Ecto neural progenitor cell (in vitro differentiated cells): Measurements from ENCODE around the gene NUP107.

Experiments used
- DNase-seq: peaks from one replicate; pipeline ENCODE4 v3.0.0-alpha.2; 2018; ENCODE audit warnings: low spot score

Gene NUP107

DNA sequence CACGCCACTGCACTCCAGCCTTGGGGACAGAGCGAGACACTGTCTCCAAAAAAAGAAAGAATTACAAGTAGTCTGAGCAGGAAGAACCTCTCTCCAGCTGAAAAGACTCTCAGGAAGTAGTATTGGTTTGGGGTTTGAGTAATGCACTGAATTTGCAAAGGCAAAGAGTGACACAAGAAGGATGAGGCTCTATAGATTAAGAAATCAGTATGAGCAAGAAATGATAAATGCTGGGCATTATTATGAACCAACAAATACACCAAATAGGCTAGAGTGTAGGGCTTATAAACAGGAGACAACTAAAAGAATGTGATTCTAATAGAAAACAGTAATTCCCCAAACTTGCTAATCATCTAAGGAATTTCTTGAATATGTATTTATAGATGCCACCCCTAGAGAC lies 56.6 kb downstream of the NUP107 start:
- DNase-seq = no peak

- DNase-seq = no peak
Observed at GRCh38 chr12:68745376-68745903, 58.7 kb downstream of the NUP107 start.

GRCh38 chr12:68745904-68746571 lies 59.3 kb downstream of the NUP107 start, which contains the start of gene SLC35E3:
Gene SLC35E3 (plus strand): TSS chr12:68746176. CDS start chr12:68746378, 202 bp downstream.
- DNase-seq = peak; percentile 97

GRCh38 chr12:68746572-68747180 lies 59.9 kb downstream of the NUP107 start:
- no peak for DNase-seq

- no peak for DNase-seq
Observed at GRCh38 chr12:68749443-68749842, 62.7 kb downstream of the NUP107 start.

DNA sequence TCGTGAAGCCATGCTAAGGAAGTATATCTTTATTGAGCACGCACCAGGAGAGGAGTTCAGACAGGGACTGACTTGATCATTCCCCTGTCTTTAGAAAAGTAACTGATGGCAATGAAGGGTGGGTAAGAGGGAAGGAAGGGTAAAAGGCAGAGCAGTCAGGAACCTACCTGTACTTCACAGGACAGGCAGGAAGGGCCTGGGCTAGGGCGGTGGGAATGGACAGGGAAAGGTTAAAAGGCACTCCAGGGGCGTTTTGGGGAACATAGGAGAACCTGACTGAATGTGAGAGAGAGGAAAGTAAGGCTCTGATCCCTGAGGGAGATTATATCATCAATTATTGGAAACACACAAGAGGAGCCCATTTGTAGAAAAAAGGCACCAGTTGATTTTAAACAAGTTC lies 63.1 kb downstream of the NUP107 start:
- no peak for DNase-seq

DNA sequence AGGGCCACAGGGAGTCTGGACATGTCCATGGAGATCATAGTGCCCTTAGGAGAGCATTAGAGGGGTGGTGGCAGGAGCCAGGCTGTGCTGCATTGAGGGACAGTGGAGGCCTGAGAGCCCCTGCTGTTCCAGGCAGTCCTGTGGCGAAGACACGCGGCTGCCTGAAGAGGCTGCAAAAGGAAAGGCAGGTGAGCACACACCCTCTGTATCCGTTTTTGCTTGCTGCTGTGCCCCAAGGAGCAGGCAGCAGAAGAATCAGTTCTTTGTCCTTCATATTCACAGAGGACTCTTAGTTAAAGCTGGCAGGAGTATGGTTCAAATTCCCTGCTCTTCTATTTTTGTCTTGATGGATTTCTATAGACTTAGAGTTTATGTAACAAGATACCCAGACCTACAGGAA lies 63.7 kb downstream of the NUP107 start:
- DNase-seq = no peak

DNA sequence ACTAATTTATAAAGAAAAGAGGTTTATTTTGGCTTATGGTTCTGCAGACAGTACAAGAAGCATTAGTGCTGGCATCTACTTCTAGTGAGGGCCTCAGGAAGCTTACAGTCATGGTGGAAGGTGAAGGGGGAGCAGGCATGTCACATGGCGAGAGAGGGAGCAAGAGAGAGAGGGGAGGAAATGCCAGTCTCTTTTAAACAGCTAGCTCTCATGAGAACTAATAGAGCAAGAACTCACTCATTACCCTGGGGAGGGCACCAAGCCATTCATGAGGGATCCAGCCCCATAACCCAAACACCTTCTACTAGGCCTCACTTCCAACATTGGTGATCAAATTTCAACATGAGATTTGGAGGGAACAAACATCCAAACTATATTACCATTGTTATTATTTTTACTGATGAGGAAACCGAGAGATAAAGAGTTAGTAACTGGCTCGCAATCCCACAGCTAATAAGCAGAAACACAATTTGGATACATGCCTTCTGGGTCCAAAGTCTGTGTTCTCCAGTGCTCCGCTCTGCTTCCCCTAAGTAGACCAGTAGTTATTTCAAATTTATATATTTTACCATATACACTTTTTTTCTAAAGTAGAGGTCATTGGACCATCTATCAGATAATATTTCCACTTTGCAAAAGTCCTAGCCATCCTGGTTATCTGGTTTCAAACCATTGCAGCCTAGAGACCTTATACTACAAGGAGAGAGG lies 68.9 kb downstream of the NUP107 start:
- no peak for DNase-seq

DNA sequence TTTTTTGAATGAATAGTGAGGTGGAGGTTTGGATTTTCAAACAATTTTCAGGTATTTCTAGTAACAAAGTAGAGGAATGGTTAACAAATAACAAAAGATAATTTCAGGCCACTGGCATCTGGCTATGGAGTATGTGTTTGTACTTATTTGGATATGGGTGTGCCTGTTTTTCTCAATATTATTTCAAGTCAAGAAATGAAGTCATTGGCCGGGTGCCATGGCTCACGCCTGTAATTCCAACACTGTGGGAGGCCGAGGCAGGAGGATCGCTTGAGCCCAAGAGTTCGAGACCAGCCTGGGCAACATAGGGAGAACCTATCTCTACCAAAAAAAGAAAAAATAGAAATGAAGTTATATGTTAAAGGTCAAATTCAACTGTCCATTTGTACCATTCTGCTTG lies 73.1 kb downstream of the NUP107 start:
- DNase-seq = no peak

DNA sequence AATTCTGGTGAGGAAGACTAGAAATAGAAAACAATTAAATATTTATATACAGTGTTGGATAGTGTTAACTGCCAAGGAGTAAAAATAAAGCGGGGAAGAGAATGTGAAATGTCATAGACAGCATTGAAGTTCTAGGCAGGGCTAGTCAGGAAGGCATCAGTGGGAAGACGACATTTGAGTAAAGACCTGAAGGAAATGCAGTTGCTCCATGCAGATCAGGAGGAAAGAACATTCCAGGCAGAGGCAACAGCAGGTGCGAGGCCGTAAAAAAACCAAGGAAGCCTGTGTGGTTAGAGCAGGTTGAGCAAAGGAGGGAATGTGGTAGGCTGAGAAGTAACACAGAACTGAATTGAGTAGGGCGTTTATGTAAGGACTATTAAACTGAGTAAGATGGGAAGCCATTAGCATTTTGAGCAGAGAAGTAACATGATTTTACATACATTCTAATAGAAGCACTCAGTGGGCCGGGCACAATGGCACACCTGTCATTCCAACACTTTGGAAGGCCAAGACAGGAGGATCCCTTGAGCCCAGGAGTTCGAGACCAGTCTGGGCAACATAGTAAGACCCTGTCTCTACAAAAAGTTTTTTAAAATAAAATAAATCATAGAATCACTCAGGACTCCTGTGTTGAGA lies 74.1 kb downstream of the NUP107 start:
- DNase-seq = no peak

DNA sequence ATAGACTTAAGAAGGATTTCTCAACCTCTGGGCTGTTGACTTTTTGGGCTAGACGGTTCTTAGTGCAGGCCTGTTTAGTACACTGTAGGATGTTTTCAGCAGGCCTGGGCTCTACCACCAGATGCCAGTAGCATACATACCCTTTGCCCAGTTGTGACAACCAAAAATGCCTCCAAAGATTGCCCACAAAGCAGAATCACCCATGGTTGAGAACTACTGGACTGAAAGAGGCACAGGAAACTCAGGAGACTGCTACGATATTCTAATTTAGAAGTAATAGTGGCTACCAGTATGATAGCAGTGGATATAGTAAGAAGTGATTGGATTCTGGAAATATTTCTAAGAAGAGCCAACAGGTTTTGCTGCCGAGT lies 74.6 kb downstream of the NUP107 start:
- DNase-seq = no peak

GRCh38 chr12:68761901-68762630 lies 75.3 kb downstream of the NUP107 start:
- no peak for DNase-seq

DNA sequence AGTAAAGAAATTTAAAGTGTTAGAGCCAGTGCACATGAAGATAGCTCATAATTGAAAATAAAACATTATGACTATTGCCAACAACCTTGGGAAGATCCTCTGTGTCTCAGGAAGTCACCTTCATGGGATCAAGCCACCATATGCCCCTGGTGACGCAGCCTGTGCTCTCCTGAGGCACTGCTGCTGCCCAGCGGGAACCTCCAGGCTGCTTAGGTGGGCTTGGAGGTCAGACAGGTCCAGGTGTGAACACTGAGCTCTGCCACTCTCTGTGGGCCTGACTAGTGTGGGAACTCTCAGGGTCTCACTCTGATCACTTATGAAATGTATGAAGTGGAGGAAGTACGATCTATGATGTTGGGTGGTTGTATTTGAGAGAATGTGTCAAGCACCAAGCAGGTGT lies 75.9 kb downstream of the NUP107 start:
- no peak for DNase-seq

DNA sequence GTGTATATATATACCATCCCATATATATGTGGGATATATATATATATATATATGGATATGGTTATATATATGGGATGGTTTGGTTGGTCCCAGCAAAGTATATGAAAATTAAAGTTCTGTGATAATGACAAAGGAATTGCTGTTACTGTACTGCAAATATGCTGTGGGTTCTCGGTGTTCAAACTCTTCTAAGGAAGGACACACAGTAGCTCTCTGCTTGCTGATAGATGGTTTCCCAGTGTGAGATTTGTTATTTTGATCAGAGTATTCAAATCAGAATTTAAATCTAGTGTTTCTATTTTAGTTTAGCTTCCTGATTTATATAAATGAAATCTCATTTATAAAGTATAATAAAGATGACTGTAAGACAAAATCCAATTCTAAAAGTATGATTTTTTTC lies 78.9 kb downstream of the NUP107 start:
- DNase-seq = no peak

DNA sequence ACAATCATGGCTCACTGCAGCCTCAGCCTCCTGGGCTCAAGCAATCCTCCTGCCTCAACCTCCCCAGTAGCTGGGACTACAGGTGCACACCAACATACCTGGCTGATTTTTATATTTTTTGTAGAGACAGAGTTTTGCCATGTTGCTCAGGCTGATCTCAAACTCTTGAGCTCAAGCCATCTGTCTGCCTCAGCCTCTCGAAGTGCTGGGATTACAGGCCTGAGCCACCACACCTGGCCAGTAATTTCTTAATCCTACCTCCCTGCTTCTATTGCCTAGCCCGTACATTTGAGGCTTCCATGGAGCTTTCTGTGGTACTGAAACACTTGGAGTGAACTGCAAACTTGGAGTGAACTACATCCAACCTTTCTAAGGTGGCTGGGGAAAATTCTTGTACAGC lies 79.9 kb downstream of the NUP107 start:
- DNase-seq = no peak

GRCh38 chr12:68767191-68767590 lies 80.4 kb downstream of the NUP107 start:
- no peak for DNase-seq

DNA sequence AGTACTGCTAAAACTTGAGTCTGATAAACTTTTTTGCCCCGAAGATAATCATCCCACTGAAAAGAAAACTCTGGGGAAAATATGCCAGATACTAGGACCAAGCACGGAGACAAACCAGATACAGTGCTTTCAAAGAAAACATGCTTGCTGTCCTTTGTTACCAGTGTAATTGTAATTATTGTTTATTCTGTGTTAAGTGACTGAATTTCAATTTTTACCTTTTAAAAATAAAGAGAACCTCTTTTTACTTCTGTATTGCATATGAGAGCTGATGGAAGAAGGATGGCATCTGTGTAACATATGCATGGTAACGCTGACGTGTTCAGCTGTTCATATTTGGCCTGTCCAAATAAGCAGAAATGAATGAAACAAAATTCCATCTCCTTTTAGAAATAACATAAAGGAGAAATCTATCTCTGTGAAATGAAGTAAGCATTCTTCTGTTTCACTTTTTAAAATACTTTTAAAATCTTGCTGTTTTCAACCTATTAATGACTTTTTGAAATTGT lies 81.7 kb downstream of the NUP107 start:
- no peak for DNase-seq

DNA sequence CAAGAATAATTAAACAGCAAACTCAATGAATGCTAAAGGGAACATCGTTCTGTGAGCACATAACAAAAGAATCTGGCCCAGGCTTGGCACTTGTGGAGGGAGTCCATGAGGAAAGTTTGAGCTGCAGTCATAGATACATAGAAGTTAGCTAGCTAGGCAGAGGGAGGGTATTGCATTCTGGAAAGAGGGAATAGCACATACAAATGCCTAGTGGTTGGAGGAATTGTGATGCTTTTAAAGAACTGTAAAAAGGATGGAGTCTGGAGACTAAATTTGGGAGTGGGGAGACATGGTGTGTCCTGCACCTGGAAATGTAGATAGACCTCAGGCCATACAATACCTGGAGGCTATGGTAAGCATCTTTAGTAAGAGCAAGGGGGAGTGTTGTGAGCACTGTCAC lies 83.2 kb downstream of the NUP107 start:
- no peak for DNase-seq

DNA sequence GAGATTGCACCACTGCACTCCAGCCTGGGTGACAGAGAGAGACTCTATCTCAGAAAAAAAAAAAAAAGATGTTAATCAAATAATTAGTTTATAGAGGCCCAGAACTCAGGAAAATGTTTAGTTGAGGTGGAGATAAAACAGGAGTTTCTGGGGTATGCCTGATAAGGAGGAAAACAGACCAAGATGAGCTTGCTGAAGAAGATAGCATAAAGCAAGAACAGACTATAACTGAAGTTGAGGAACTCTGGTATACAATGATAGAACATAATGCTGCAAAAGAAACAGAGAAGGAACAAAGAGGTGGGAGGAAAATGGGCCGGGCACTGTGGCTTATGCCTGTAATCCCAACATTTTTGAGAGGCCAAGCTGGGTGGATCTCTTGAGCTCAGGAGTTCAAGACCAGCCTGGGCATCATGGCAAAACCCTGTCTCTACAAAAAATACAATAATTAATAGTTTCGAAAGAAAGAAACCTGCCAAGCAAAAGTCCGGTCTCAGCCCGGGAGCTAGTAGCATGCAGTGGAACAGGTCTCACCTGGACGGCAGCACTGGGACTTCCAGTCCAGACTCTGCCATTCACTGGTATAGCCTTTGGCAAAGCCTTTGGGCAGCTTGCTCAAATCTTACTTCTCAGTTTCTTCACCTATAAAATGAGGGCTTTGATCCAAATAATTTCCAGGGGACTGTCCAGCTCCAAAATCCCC lies 84.6 kb downstream of the NUP107 start:
- no peak for DNase-seq

- no peak for DNase-seq
Observed at GRCh38 chr12:68772714-68773113, 85.9 kb downstream of the NUP107 start.

DNA sequence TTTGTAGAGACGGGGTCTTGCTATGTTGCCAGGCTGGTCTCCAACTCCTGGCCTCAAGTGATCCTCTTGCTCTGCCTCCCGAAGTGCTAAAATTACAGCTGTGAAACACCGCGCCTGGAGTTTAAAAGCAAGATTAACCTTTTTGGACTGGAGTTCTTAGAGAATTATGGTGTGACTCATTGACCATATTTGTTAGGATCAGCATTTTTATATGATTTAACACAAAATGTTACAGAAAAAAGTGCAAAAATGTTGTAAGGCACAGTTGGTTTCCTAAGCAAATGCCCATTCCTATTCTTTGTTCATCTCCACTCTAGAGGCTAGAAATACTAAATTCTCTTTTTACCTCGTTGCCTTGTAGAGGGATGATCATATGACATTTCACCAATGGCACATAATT lies 86.8 kb downstream of the NUP107 start:
- DNase-seq = no peak
